HEK293T (cell line): ENCODE results near the gene PPP4R4.

ENCODE experiments used
- CTCF ChIA-PET: fragments of 350-600 bp; formaldehyde crosslinking; extraction: SDS; loops from one replicate; lab custom pipeline; 2021; ENCODE audit warnings: antibody characterized with exemption, inconsistent platforms; lab: Yijun Ruan, JAX
- POLR2A ChIA-PET: fragments of 350-600 bp; formaldehyde crosslinking; extraction: SDS; loops from one replicate; lab custom pipeline; 2020; ENCODE audit warnings: antibody characterized with exemption, inconsistent platforms; lab: Yijun Ruan, JAX
- DNase-seq: peaks from one replicate; pipeline ENCODE4 v3.0.0; 2012; ENCODE audit warnings: mixed read lengths; ENCODE audit errors: extremely low spot score
- ARNT ChIP-seq: fragments of 450-650 bp; IDR thresholded peaks from 2 replicates; pipeline ENCODE4 v1.6.1; 2017; ENCODE audit warnings: mild to moderate bottlenecking
- BHLHE40 ChIP-seq: fragments of 450-650 bp; IDR thresholded peaks from 2 replicates; pipeline ENCODE4 v1.6.1; 2016; ENCODE audit warnings: mild to moderate bottlenecking, moderate library complexity, borderline replicate concordance
- CTBP1 ChIP-seq: fragments of 450-650 bp; IDR thresholded peaks from 2 replicates; pipeline ENCODE4 v1.6.1; 2016; ENCODE audit warnings: borderline replicate concordance
- ELF4 ChIP-seq: fragments of 450-650 bp; IDR thresholded peaks from 2 replicates; pipeline ENCODE4 v1.6.1; 2017; ENCODE audit warnings: antibody characterized with exemption
- FOXA1 ChIP-seq: fragments of 450-650 bp; IDR thresholded peaks from 2 replicates; pipeline ENCODE4 v1.6.1; 2016; ENCODE audit warnings: mild to moderate bottlenecking
- FOXK2 ChIP-seq: fragments of 450-650 bp; IDR thresholded peaks from 2 replicates; pipeline ENCODE4 v1.6.1; 2016; ENCODE audit warnings: mild to moderate bottlenecking
- FOXM1 ChIP-seq: fragments of 450-650 bp; IDR thresholded peaks from 2 replicates; pipeline ENCODE4 v1.6.1; 2017; ENCODE audit warnings: mild to moderate bottlenecking, borderline replicate concordance
- HDGF ChIP-seq: fragments of 450-650 bp; IDR thresholded peaks from 2 replicates; pipeline ENCODE4 v1.6.1; 2017; ENCODE audit warnings: antibody characterized with exemption, borderline replicate concordance
- L3MBTL2 ChIP-seq: fragments of 450-650 bp; conservative IDR thresholded peaks from 2 replicates; pipeline ENCODE4 v1.6.1; 2016; ENCODE audit warnings: mild to moderate bottlenecking
- LEF1 ChIP-seq: fragments of 450-650 bp; IDR thresholded peaks from 2 replicates; pipeline ENCODE4 v1.6.1; 2017; ENCODE audit warnings: mild to moderate bottlenecking, borderline replicate concordance
- NFRKB ChIP-seq: fragments of 450-650 bp; IDR thresholded peaks from 2 replicates; pipeline ENCODE4 v1.6.1; 2016; ENCODE audit warnings: mild to moderate bottlenecking, moderate library complexity
- PKNOX1 ChIP-seq: fragments of 450-650 bp; IDR thresholded peaks from 2 replicates; pipeline ENCODE4 v1.6.1; 2016
- SP1 ChIP-seq: fragments of 450-650 bp; IDR thresholded peaks from 2 replicates; pipeline ENCODE4 v1.6.1; 2017
- SUZ12 ChIP-seq: fragments of 450-650 bp; IDR thresholded peaks from 2 replicates; pipeline ENCODE4 v1.6.1; 2016; ENCODE audit warnings: mild to moderate bottlenecking
- TARDBP ChIP-seq: fragments of 450-650 bp; IDR thresholded peaks from 2 replicates; pipeline ENCODE4 v1.6.1; 2016
- ZNF384 ChIP-seq: fragments of 450-650 bp; IDR thresholded peaks from 2 replicates; pipeline ENCODE4 v1.6.1; 2016

PPP4R4 gene

GRCh38 chr14:94126800-94127199 is 47.3 kb upstream of the PPP4R4 start:
- POLR2A ChIA-PET = no interaction called here
- DNase-seq = no peak
- TF ChIP-seq TARDBP (no peak), NFRKB (no peak), SP1 (no peak), LEF1 (no peak)
- CTCF ChIA-PET = no interaction called here

GRCh38 chr14:94127330-94127729 is 46.8 kb upstream of the PPP4R4 start:
- DNase-seq = no peak
- ChIA-PET CTCF (interaction anchor here (0.8 to 1.1 kb wide), 2 partner anchors 15 to 53 kb away, joined by 3 read pairs; no protein-coding TSS in a partner anchor), POLR2A (no interaction called here)
- no peak for TF ChIP-seq FOXK2
- TF ChIP-seq ELF4 = no peak
- TF ChIP-seq ZNF384 = no peak
- no peak for TF ChIP-seq FOXM1
- no peak for TF ChIP-seq TARDBP
- no peak for TF ChIP-seq LEF1
- no peak for TF ChIP-seq BHLHE40
- no peak for TF ChIP-seq SP1
- no peak for TF ChIP-seq L3MBTL2
- TF ChIP-seq FOXA1 = no peak
- no peak for TF ChIP-seq ARNT
- TF ChIP-seq HDGF = no peak

- no peak for DNase-seq
- TF ChIP-seq ELF4 = no peak
- CTCF ChIA-PET = interaction anchor here (0.6 to 1.1 kb wide), 7 partner anchors 8 to 92 kb away, joined by 3 to 5 read pairs (median 3); no protein-coding TSS in a partner anchor
- POLR2A ChIA-PET = interaction anchor here (0.9 to 1.7 kb wide), 3 partner anchors 17 to 49 kb away, joined by 3 to 9 read pairs (median 5); partner anchors contain the start of genes DDX24, IFI27 and IFI27L1
Observed at GRCh38 chr14:94128216-94128839, 45.8 kb upstream of the PPP4R4 start.

GRCh38 chr14:94129111-94129757 is 44.9 kb upstream of the PPP4R4 start, which contains the start of gene IFI27L2:
TSS of gene IFI27L2 (minus strand) at chr14:94129604. CDS start at chr14:94129564, 40 bp downstream.
- TF ChIP-seq TARDBP (no peak), ELF4 (no peak), SP1 (no peak)
- CTCF ChIA-PET = interaction anchor here (0.6 to 1.3 kb wide), 6 partner anchors 7 to 92 kb away, joined by 3 to 5 read pairs (median 3); no protein-coding TSS in a partner anchor
- POLR2A ChIA-PET = interaction anchor here (0.9 to 1.7 kb wide), 3 partner anchors 18 to 50 kb away, joined by 3 to 9 read pairs (median 5); partner anchors contain the start of genes DDX24, IFI27 and IFI27L1
- peak; percentile 77 for DNase-seq

- POLR2A ChIA-PET = interaction anchor here (1.7 kb wide), 1 partner anchor 48 kb away, joined by 9 read pairs; the partner anchor contains the start of genes DDX24 and IFI27L1
- TF ChIP-seq FOXK2 = peak; percentile 44; the same call in 1 of the 2 replicates
- TF ChIP-seq HDGF = no peak
- TF ChIP-seq ZNF384 = peak; percentile 82
- TF ChIP-seq ARNT = no peak
- peak; percentile 41; the same call in 1 of the 2 replicates for TF ChIP-seq PKNOX1
- no peak for TF ChIP-seq FOXA1
- DNase-seq = peak; percentile 53
- CTCF ChIA-PET = interaction anchor here (1.3 kb wide), 1 partner anchor 18 kb away, joined by 3 read pairs; no protein-coding TSS in a partner anchor
Observed at GRCh38 chr14:94129758-94130414, 44.2 kb upstream of the PPP4R4 start.

- peak; percentile 39 for DNase-seq
- ChIA-PET POLR2A (no interaction called here), CTCF (interaction anchor here (0.6 to 1.7 kb wide), 17 partner anchors 9 to 550 kb away, joined by 3 to 7 read pairs (median 4); no protein-coding TSS in a partner anchor)
- TF ChIP-seq CTBP1 (0 out of 2 replicates have a peak, but pooled peaks have one; percentile 21), HDGF (no peak)
Observed at GRCh38 chr14:94132285-94132887, 41.7 kb upstream of the PPP4R4 start.

GRCh38 chr14:94135476-94135875 is 38.6 kb upstream of the PPP4R4 start:
- TF ChIP-seq PKNOX1 = no peak
- TF ChIP-seq FOXK2 = no peak
- no peak for TF ChIP-seq ARNT
- TF ChIP-seq FOXA1 = no peak
- TF ChIP-seq NFRKB = no peak
- TF ChIP-seq LEF1 = no peak
- TF ChIP-seq CTBP1 = no peak
- TF ChIP-seq ELF4 = no peak
- no peak for TF ChIP-seq TARDBP
- no peak for TF ChIP-seq ZNF384
- no peak for TF ChIP-seq FOXM1
- no peak for TF ChIP-seq SP1
- no peak for TF ChIP-seq L3MBTL2
- TF ChIP-seq HDGF = no peak
- no peak for TF ChIP-seq SUZ12
- TF ChIP-seq BHLHE40 = no peak
- ChIA-PET POLR2A (no interaction called here), CTCF (no interaction called here)
- no peak for DNase-seq
